Activated T-cell treated with anti-CD3 and anti-CD28 coated beads, Interleukin-2, amount 50 U/mL, for 4 hours (primary cell): ENCODE data around the gene SORCS2. TPM values are rescaled to one million over a fixed set of nuclear protein-coding genes. Genes with fewer than 3 reads are reported as not detected.

Source experiments
- ATAC-seq, 2 donors: fragments of 200-7000 bp; cut with Tn5 transposase; one replicate each; pipeline ENCODE4 v1.10.0; 2021
- DNase-seq: peaks from one replicate; pipeline ENCODE4 v3.0.0-alpha.2; 2020
- H3K27me3 Mint-ChIP-seq: one replicate; pipeline ENCODE4 v1.8.0; 2021; ENCODE audit warnings: low read depth, mixed read lengths
- H3K36me3 Mint-ChIP-seq: one replicate; pipeline ENCODE4 v1.8.0; 2022; ENCODE audit warnings: mixed read lengths; ENCODE audit not compliant: insufficient read depth
- H3K4me1 Mint-ChIP-seq: one replicate; pipeline ENCODE4 v1.8.0; 2021; ENCODE audit warnings: low read depth, mixed read lengths
- H3K4me3 Mint-ChIP-seq: one replicate; pipeline ENCODE4 v1.8.0; 2021; ENCODE audit warnings: mild to moderate bottlenecking, moderate library complexity, mixed read lengths
- H3K9me3 Mint-ChIP-seq: one replicate; pipeline ENCODE4 v1.8.0; 2021; ENCODE audit warnings: mixed read lengths
- total RNA-seq, 3 donors: library from RNA; stranded (reverse); gene quantifications; one replicate each; pipeline ENCODE4 v1.2.1, GENCODE V29; 2021

The SORCS2 gene
- total RNA-seq, 3 donors from 2014 or later = 0.18 to 0.43 TPM; not detected in 1

GRCh38 chr4:7240306-7240705, 48.0 kb downstream of the SORCS2 start:
- Mint-ChIP-seq H3K4me3 (no peak overlapping the region), H3K36me3 (no peaks in the 10 kb centered on the region), H3K27me3 (peaks cover 3% of the 10 kb centered on the region), H3K4me1 (no peaks in the 10 kb centered on the region), H3K9me3 (no peaks in the 10 kb centered on the region)
- no peak for ATAC-seq
- DNase-seq = no peak

GRCh38 chr4:7241597-7242125, 49.3 kb downstream of the SORCS2 start:
- H3K4me3 Mint-ChIP-seq = no peak overlapping the region
- ATAC-seq (no peak), DNase-seq (no peak)
- no peaks in the 10 kb centered on the region for H3K36me3 Mint-ChIP-seq
- no peaks in the 10 kb centered on the region for H3K9me3 Mint-ChIP-seq
- H3K4me1 Mint-ChIP-seq = no peaks in the 10 kb centered on the region
- peaks cover 3% of the 10 kb centered on the region for H3K27me3 Mint-ChIP-seq

GRCh38 chr4:7242766-7243165, 50.4 kb downstream of the SORCS2 start:
- H3K4me3 Mint-ChIP-seq = no peak overlapping the region
- no peak for ATAC-seq

GRCh38 chr4:7243609-7244330, 51.4 kb downstream of the SORCS2 start:
- no peak for ATAC-seq

More at GRCh38 chr4:7242766-7243165, 50.4 kb downstream of the SORCS2 start:
- Mint-ChIP-seq H3K4me1 (no peaks in the 10 kb centered on the region), H3K9me3 (no peaks in the 10 kb centered on the region), H3K36me3 (no peaks in the 10 kb centered on the region), H3K27me3 (peaks cover 3% of the 10 kb centered on the region)
- no peak for DNase-seq

GRCh38 chr4:7244331-7244665, 52.0 kb downstream of the SORCS2 start:
- Mint-ChIP-seq H3K4me3 (no peak overlapping the region), H3K36me3 (no peaks in the 10 kb centered on the region), H3K4me1 (no peaks in the 10 kb centered on the region)

More at GRCh38 chr4:7243609-7244330, 51.4 kb downstream of the SORCS2 start:
- Mint-ChIP-seq H3K36me3 (no peaks in the 10 kb centered on the region), H3K4me1 (no peaks in the 10 kb centered on the region), H3K4me3 (no peak overlapping the region), H3K9me3 (peaks cover 2% of the 10 kb centered on the region), H3K27me3 (peaks cover 3% of the 10 kb centered on the region)
- DNase-seq = no peak

GRCh38 chr4:7244751-7245320, 52.5 kb downstream of the SORCS2 start:
- Mint-ChIP-seq H3K9me3 (peaks cover 7% of the 10 kb centered on the region), H3K4me3 (no peak overlapping the region), H3K27me3 (peaks cover 3% of the 10 kb centered on the region), H3K4me1 (no peaks in the 10 kb centered on the region), H3K36me3 (no peaks in the 10 kb centered on the region)
- no peak for ATAC-seq
- no peak for DNase-seq

More at GRCh38 chr4:7244331-7244665, 52.0 kb downstream of the SORCS2 start:
- peaks cover 3% of the 10 kb centered on the region for H3K27me3 Mint-ChIP-seq
- peaks cover 7% of the 10 kb centered on the region for H3K9me3 Mint-ChIP-seq
- DNase-seq (no peak), ATAC-seq (no peak)

GRCh38 chr4:7247521-7247920, 55.2 kb downstream of the SORCS2 start:
- H3K9me3 Mint-ChIP-seq = peaks cover 7% of the 10 kb centered on the region

GRCh38 chr4:7247946-7248345, 55.6 kb downstream of the SORCS2 start:
- H3K27me3 Mint-ChIP-seq = no peaks in the 10 kb centered on the region
- ATAC-seq (no peak), DNase-seq (no peak)
- no peak overlapping the region for H3K4me3 Mint-ChIP-seq
- H3K4me1 Mint-ChIP-seq = no peaks in the 10 kb centered on the region
- H3K36me3 Mint-ChIP-seq = no peaks in the 10 kb centered on the region
- H3K9me3 Mint-ChIP-seq = peaks cover 7% of the 10 kb centered on the region

More at GRCh38 chr4:7247521-7247920, 55.2 kb downstream of the SORCS2 start:
- DNase-seq (no peak), ATAC-seq (no peak)
- H3K36me3 Mint-ChIP-seq = no peaks in the 10 kb centered on the region
- H3K27me3 Mint-ChIP-seq = peaks cover under 1% of the 10 kb centered on the region
- H3K4me1 Mint-ChIP-seq = no peaks in the 10 kb centered on the region
- no peak overlapping the region for H3K4me3 Mint-ChIP-seq

GRCh38 chr4:7248857-7249256, 56.5 kb downstream of the SORCS2 start:
- DNase-seq (no peak), ATAC-seq (no peak)
- Mint-ChIP-seq H3K9me3 (peaks cover 7% of the 10 kb centered on the region), H3K36me3 (no peaks in the 10 kb centered on the region), H3K4me3 (no peak overlapping the region), H3K27me3 (no peaks in the 10 kb centered on the region), H3K4me1 (no peaks in the 10 kb centered on the region)

- Mint-ChIP-seq H3K4me3 (no peak overlapping the region), H3K36me3 (no peaks in the 10 kb centered on the region), H3K9me3 (peaks cover 7% of the 10 kb centered on the region), H3K4me1 (no peaks in the 10 kb centered on the region), H3K27me3 (no peaks in the 10 kb centered on the region)
- ATAC-seq = no peak
- no peak for DNase-seq
Observed at GRCh38 chr4:7251321-7251720, 59.0 kb downstream of the SORCS2 start.

GRCh38 chr4:7252051-7252450, 59.7 kb downstream of the SORCS2 start:
- Mint-ChIP-seq H3K4me3 (no peak overlapping the region), H3K9me3 (peaks cover 7% of the 10 kb centered on the region), H3K27me3 (no peaks in the 10 kb centered on the region), H3K36me3 (no peaks in the 10 kb centered on the region), H3K4me1 (no peaks in the 10 kb centered on the region)
- ATAC-seq = no peak
- DNase-seq = no peak

GRCh38 chr4:7252510-7253340, 60.4 kb downstream of the SORCS2 start:
- Mint-ChIP-seq H3K9me3 (peaks cover 7% of the 10 kb centered on the region), H3K36me3 (no peaks in the 10 kb centered on the region), H3K27me3 (no peaks in the 10 kb centered on the region), H3K4me1 (no peaks in the 10 kb centered on the region), H3K4me3 (no peak overlapping the region)
- ATAC-seq (no peak), DNase-seq (no peak)

- DNase-seq (no peak), ATAC-seq (no peak)
- no peaks in the 10 kb centered on the region for H3K36me3 Mint-ChIP-seq
- no peak overlapping the region for H3K4me3 Mint-ChIP-seq
- H3K27me3 Mint-ChIP-seq = peaks cover 2% of the 10 kb centered on the region
- no peaks in the 10 kb centered on the region for H3K4me1 Mint-ChIP-seq
- H3K9me3 Mint-ChIP-seq = peaks cover 7% of the 10 kb centered on the region
Observed at GRCh38 chr4:7253341-7253700, 61.0 kb downstream of the SORCS2 start.

GRCh38 chr4:7253837-7254236, 61.5 kb downstream of the SORCS2 start:
- Mint-ChIP-seq H3K27me3 (peaks cover 3% of the 10 kb centered on the region), H3K4me1 (no peaks in the 10 kb centered on the region), H3K36me3 (no peaks in the 10 kb centered on the region), H3K4me3 (no peak overlapping the region), H3K9me3 (peaks cover 4% of the 10 kb centered on the region)
- ATAC-seq = no peak
- DNase-seq = no peak
